H1 (cell line): ENCODE results near the gene ADM2. TPM values are rescaled to one million over a fixed set of nuclear protein-coding genes. Genes with fewer than 3 reads are reported as not detected.

Experiments
- CTCF ChIA-PET: fragments of 300-600 bp; sonication (Branson Sonifier 250); formaldehyde crosslinking; loops from one replicate; lab custom pipeline; 2021; ENCODE audit not compliant: partially characterized antibody; lab: Charles Lee
- POLR2A ChIA-PET: fragments of 300-600 bp; sonication (Branson Sonifier 250); formaldehyde crosslinking; loops from one replicate; lab custom pipeline; 2021; ENCODE audit warnings: inconsistent platforms; ENCODE audit not compliant: partially characterized antibody; lab: Charles Lee
- DNase-seq, 2 experiments: peaks; one replicate each; pipeline versions ENCODE4 v3.0.0 to v3.0.0-alpha.2; 2010 to 2022; ENCODE audit warnings: low spot score in 2 of 2, low read depth in 1 of 2, mixed read lengths in 1 of 2
- FAIRE-seq: peaks from 2 replicates; lab custom pipeline; 2011; peaks lifted over from hg19 to GRCh38; lab: Jason Lieb, UNC
- H2AFZ ChIP-seq: 2 replicates; pipeline ENCODE4 v1.8.1; 2012; ENCODE audit warnings: low read length, inconsistent platforms
- H2AK5ac ChIP-seq: 2 replicates; pipeline ENCODE4 v1.6.1; 2013; ENCODE audit warnings: low read depth, low read length
- H2BK120ac ChIP-seq: replicated peaks from 2 replicates; pipeline ENCODE3; 2013; ENCODE audit warnings: low read depth, low read length, inconsistent platforms
- H2BK12ac ChIP-seq: 2 replicates; pipeline ENCODE4 v1.6.1; 2013; ENCODE audit warnings: low read depth, low read length
- H2BK15ac ChIP-seq: 2 replicates; pipeline ENCODE4 v1.6.1; 2013; ENCODE audit warnings: low read length
- H2BK20ac ChIP-seq: 2 replicates; pipeline ENCODE4 v1.6.1; 2013; ENCODE audit warnings: low read length
- H2BK5ac ChIP-seq: 2 replicates; pipeline ENCODE4 v1.6.1; 2013; ENCODE audit warnings: low read depth, low read length
- H3K14ac ChIP-seq: 2 replicates; pipeline ENCODE4 v1.6.1; 2013; ENCODE audit warnings: inconsistent platforms; ENCODE audit not compliant: insufficient read length
- H3K18ac ChIP-seq: 2 replicates; pipeline ENCODE4 v1.6.1; 2013; ENCODE audit warnings: low read length; ENCODE audit errors: extremely low read depth
- H3K23ac ChIP-seq: 2 replicates; pipeline ENCODE4 v1.6.1; 2013; ENCODE audit warnings: inconsistent platforms; ENCODE audit not compliant: insufficient read length
- H3K23me2 ChIP-seq: 2 replicates; pipeline ENCODE4 v1.6.1; 2013; ENCODE audit warnings: low read depth, low read length
- H3K27ac ChIP-seq: 2 replicates; pipeline ENCODE4 v1.6.1; 2011; ENCODE audit warnings: low read depth, low read length, inconsistent platforms
- H3K27me3 ChIP-seq, 4 experiments: replicated peaks in 1 of 4; 1 replicate in 1 of 4; 2 replicates in 3 of 4; pipeline versions ENCODE4 v1.6.1 to v1.8.1; 2011 to 2013; ENCODE audit warnings: low read length in 3 of 4, mild to moderate bottlenecking in 3 of 4, inconsistent platforms in 2 of 4, mixed read lengths in 2 of 4, moderate library complexity in 1 of 4; ENCODE audit not compliant: control insufficient read depth in 3 of 4, insufficient read depth in 3 of 4; ENCODE audit errors: extremely low read depth in 1 of 4
- H3K36me3 ChIP-seq, 4 experiments: 2 replicates each; pipeline versions ENCODE4 v1.6.1 to v1.8.1; 2011 to 2013; ENCODE audit warnings: mild to moderate bottlenecking in 4 of 4, low read length in 3 of 4, moderate library complexity in 2 of 4, control low read depth in 1 of 4, inconsistent platforms in 1 of 4; ENCODE audit not compliant: insufficient read depth in 4 of 4, control insufficient read depth in 2 of 4
- H3K4ac ChIP-seq: replicated peaks from 2 replicates; pipeline ENCODE3; 2013; ENCODE audit warnings: low read length, low read depth, mixed read lengths, inconsistent platforms; ENCODE audit not compliant: insufficient read length
- H3K4me1 ChIP-seq, 4 experiments: replicated peaks in 1 of 4; 1 replicate in 1 of 4; 2 replicates in 3 of 4; pipeline versions ENCODE4 v1.6.1 to v1.8.1; 2011 to 2013; ENCODE audit warnings: low read length in 3 of 4, inconsistent platforms in 2 of 4, mixed read lengths in 1 of 4; ENCODE audit not compliant: insufficient read depth in 4 of 4, control insufficient read depth in 3 of 4
- H3K4me2 ChIP-seq, 2 experiments: 2 replicates each; pipeline versions ENCODE4 v1.6.1 to v1.8.1; 2011 to 2013; ENCODE audit warnings: low read depth in 2 of 2, low read length in 2 of 2, control low read depth in 1 of 2, inconsistent platforms in 1 of 2, mild to moderate bottlenecking in 1 of 2; ENCODE audit not compliant: insufficient read depth in 1 of 2
- H3K4me3 ChIP-seq, 4 experiments: fragments of 200-600, 300-600 bp in 1 of 4; sonication (generic), shearing (Covaris generic), sonication (Bioruptor Twin) in 1 of 4; 2 replicates each; pipeline versions ENCODE4 v1.5.1 to v1.8.1; 2011 to 2016; ENCODE audit warnings: low read length in 4 of 4, low read depth in 3 of 4, control low read depth in 2 of 4, inconsistent platforms in 2 of 4, mild to moderate bottlenecking in 2 of 4, mixed read lengths in 1 of 4, moderate library complexity in 1 of 4; ENCODE audit not compliant: insufficient read depth in 2 of 4; ENCODE audit errors: extremely low read depth in 1 of 4
- H3K56ac ChIP-seq: replicated peaks from 2 replicates; pipeline ENCODE3; 2013; ENCODE audit warnings: low read depth, mild to moderate bottlenecking, mixed read lengths, low read length, inconsistent platforms; ENCODE audit not compliant: insufficient read length
- H3K79me1 ChIP-seq: 2 replicates; pipeline ENCODE4 v1.6.1; 2013; ENCODE audit warnings: low read depth, low read length, control low read depth
- H3K79me2 ChIP-seq, 2 experiments: 2 replicates each; pipeline versions ENCODE4 v1.6.1 to v1.8.1; 2012 to 2013; ENCODE audit warnings: low read length in 2 of 2, mild to moderate bottlenecking in 2 of 2, inconsistent platforms in 1 of 2; ENCODE audit not compliant: insufficient read depth in 2 of 2, control insufficient read depth in 1 of 2
- H3K9ac ChIP-seq, 4 experiments: replicated peaks in 1 of 4; 1 replicate in 1 of 4; 2 replicates in 3 of 4; pipeline versions ENCODE4 v1.6.1 to v1.8.1; 2011 to 2013; ENCODE audit warnings: low read depth in 3 of 4, low read length in 3 of 4, control low read depth in 2 of 4, mild to moderate bottlenecking in 2 of 4, moderate library complexity in 2 of 4, inconsistent platforms in 1 of 4; ENCODE audit errors: extremely low read depth in 1 of 4
- H3K9me3 ChIP-seq, 2 experiments: 2 replicates each; pipeline versions ENCODE4 v1.6.1 to v1.8.1; 2012 to 2013; ENCODE audit warnings: mild to moderate bottlenecking in 2 of 2, moderate library complexity in 2 of 2, control low read depth in 1 of 2, inconsistent platforms in 1 of 2, low read depth in 1 of 2, low read length in 1 of 2, mixed read lengths in 1 of 2; ENCODE audit not compliant: insufficient read depth in 2 of 2
- H4K20me1 ChIP-seq, 2 experiments: replicated peaks in 1 of 2; 2 replicates each; pipeline versions ENCODE3 to v1.8.1; 2011 to 2013; ENCODE audit warnings: inconsistent platforms in 2 of 2, low read length in 2 of 2, mild to moderate bottlenecking in 1 of 2; ENCODE audit not compliant: insufficient read depth in 2 of 2, control insufficient read depth in 1 of 2
- H4K5ac ChIP-seq: 2 replicates; pipeline ENCODE4 v1.6.1; 2013; ENCODE audit warnings: low read length, low read depth, mixed read lengths, inconsistent platforms; ENCODE audit not compliant: insufficient read length
- H4K8ac ChIP-seq: 2 replicates; pipeline ENCODE4 v1.8.0; 2013; ENCODE audit warnings: mild to moderate bottlenecking, moderate library complexity, low read length, inconsistent platforms; ENCODE audit not compliant: insufficient read depth; ENCODE audit errors: extremely low read depth
- H4K91ac ChIP-seq: replicated peaks from 2 replicates; pipeline ENCODE3; 2013; ENCODE audit warnings: low read length, mixed read lengths, inconsistent platforms; ENCODE audit not compliant: insufficient read length
- CBX5 ChIP-seq: fragments of 300-800, 300-1000 bp; sonication (generic); IDR thresholded peaks from 2 replicates; pipeline ENCODE4 v1.7.1; 2016; ENCODE audit warnings: antibody characterized with exemption, low read length, low read depth
- FOSL1 ChIP-seq: IDR thresholded peaks from 2 replicates; pipeline ENCODE4 v1.6.1; 2011; ENCODE audit warnings: mild to moderate bottlenecking, low read depth, low read length, moderate library complexity; ENCODE audit not compliant: insufficient read depth
- GTF2F1 ChIP-seq: IDR thresholded peaks from 2 replicates; pipeline ENCODE4 v1.6.1; 2012; ENCODE audit warnings: low read depth, low read length, improper control_type of control experiment, borderline replicate concordance
- SAP30 ChIP-seq: fragments of 300-600 bp; sonication (generic); IDR thresholded peaks from 2 replicates; pipeline ENCODE4 v1.7.1; 2012; ENCODE audit warnings: low read length, moderate library complexity, mild to moderate bottlenecking, inconsistent platforms; ENCODE audit not compliant: insufficient read depth, insufficient replicate concordance
- SIRT6 ChIP-seq: IDR thresholded peaks from one replicate; pipeline ENCODE4 v1.7.1; 2012; ENCODE audit warnings: low read length, inconsistent platforms
- SP1 ChIP-seq: IDR thresholded peaks from 2 replicates; pipeline ENCODE4 v1.6.1; 2011; ENCODE audit warnings: low read depth, low read length
- TAF7 ChIP-seq: optimal IDR thresholded peaks from 2 replicates; pipeline ENCODE3; 2011; ENCODE audit warnings: low read depth, mild to moderate bottlenecking, inconsistent platforms, low read length, moderate library complexity, borderline replicate concordance
- YY1 ChIP-seq: IDR thresholded peaks from 2 replicates; pipeline ENCODE4 v1.6.1; 2011; ENCODE audit warnings: low read depth, mild to moderate bottlenecking, low read length
- WGBS, 2 experiments: shearing (Covaris generic) in 1 of 2; methylation state at CpG; one replicate each; pipeline versions ENCODE4 v1.1.6 to v1.1.7; 2013 to 2015; ENCODE audit warnings: low lambda C conversion rate in 2 of 2, mixed read lengths in 2 of 2, inconsistent platforms in 1 of 2, low coverage in 1 of 2, missing lambda C conversion rate in 1 of 2; ENCODE audit not compliant: insufficient replicate concordance in 2 of 2, insufficient coverage in 1 of 2, insufficient read length in 1 of 2; ENCODE audit errors: extremely low coverage in 1 of 2, missing lambda C conversion rate in 1 of 2; 5-methylcytosine and 5-hydroxymethylcytosine counted together
- polyA plus RNA-seq, 7 experiments: library from polyadenylated mRNA; depleted of rRNA in 3 of 7; stranded (reverse) in 5 of 7; unstranded in 2 of 7; fragments of >200 nt in 5 of 7; fragments of 200-250 nt in 2 of 7; gene quantifications; 1 replicate in 5 of 7; 2 replicates in 1 of 7; 4 replicates in 1 of 7; pipeline versions ENCODE4 v1.2.1 to v1.2.3, GENCODE V29; 2011 to 2013; ENCODE audit warnings: missing spikeins in 2 of 7, mixed read lengths in 2 of 7
- total RNA-seq: library from RNA; stranded (reverse); fragmentation: NEBNext Ultra II Directional; extraction: Animal tissue kit (Norgen Biotek cat#: 25700); gene quantifications from 2 replicates; pipeline ENCODE4 v1.2.1, GENCODE V29; 2021

The ADM2 gene
- total and polyA plus RNA-seq, 2 of the 8 experiments (the other 6 are each of a cell fraction or from before 2014, with no cell fraction given): 3.3 to 7.5 TPM

GRCh38 chr22:50519151-50519550 is 37.8 kb downstream of the ADM2 start:
- CTCF ChIA-PET: interaction anchor here (0.9 kb wide), 1 partner anchor 47 kb away, joined by 3 read pairs; no protein-coding TSS in a partner anchor
- Histone ChIP-seq H3K56ac (no peak overlapping the region), H3K79me2 (peaks cover 8 to 14% of the 10 kb centered on the region in 2 experiments; a peak in 2 of 4 replicates), H4K8ac (no peak overlapping the region), H4K20me1 (peaks cover 6 to 16% of the 10 kb centered on the region in 2 experiments), H3K9me3 (no peaks in the 10 kb centered on the region), H3K9ac (no peak overlapping the region), H2BK5ac (no peak overlapping the region), H3K18ac (no peak overlapping the region), H2BK20ac (no peak overlapping the region), H3K4me1 (no peaks in the 10 kb centered on the region), H2AK5ac (no peak overlapping the region), H3K36me3 (peaks cover 4 to 25% (median 19%) of the 10 kb centered on the region in 4 experiments; a peak in 7 of 8 replicates), H3K4me2 (no peak overlapping the region), H4K91ac (no peak overlapping the region), H3K4ac (no peak overlapping the region), H4K5ac (no peak overlapping the region), H2AFZ (no peak overlapping the region), H2BK120ac (no peak overlapping the region), H3K79me1 (peaks cover 8% of the 10 kb centered on the region; the same call in 1 of the 2 replicates), H2BK12ac (no peak overlapping the region), H3K27ac (no peak overlapping the region), H3K14ac (no peak overlapping the region), H2BK15ac (no peak overlapping the region), H3K27me3 (no peaks in the 10 kb centered on the region), H3K23me2 (no peaks in the 10 kb centered on the region), H3K4me3 (no peak overlapping the region), H3K23ac (no peak overlapping the region)
- FAIRE-seq (no peak), DNase-seq (no peak)
- no peak for TF ChIP-seq SIRT6
- no peak for TF ChIP-seq SP1
- TF ChIP-seq CBX5: no peak
- no peak for TF ChIP-seq TAF7
- no peak for TF ChIP-seq GTF2F1
- no peak for TF ChIP-seq SAP30
- no peak for TF ChIP-seq YY1
- no peak for TF ChIP-seq FOSL1
- POLR2A ChIA-PET: interaction anchor here (0.8 to 1.3 kb wide), 3 partner anchors 9 to 12 kb away, joined by 3 to 8 read pairs (median 3); partner anchors contain the start of genes LMF2 and NCAPH2
- WGBS, 2 experiments: 90% methylated on average over 8 of the region's 8 CpGs; no CpG with 5 or more reads in 1 of the 2 experiments
